Activated T-cell treated with anti-CD3 and anti-CD28 coated beads for 48 hours (primary cell): ENCODE measurements around the gene TBX15.

Experiments used
- DNase-seq: peaks from one replicate; pipeline ENCODE4 v3.0.0-alpha.2; 2020; ENCODE audit warnings: low read depth

TBX15 gene

GRCh38 chr1:118984722-118985639 is 3.2 kb downstream of the TBX15 start:
- no peak for DNase-seq

GRCh38 chr1:118984086-118984721 is 3.9 kb downstream of the TBX15 start:
- no peak for DNase-seq

- no peak for DNase-seq
Observed at GRCh38 chr1:118983558-118984041, 4.5 kb downstream of the TBX15 start.

GRCh38 chr1:118982821-118983557 is 5.2 kb downstream of the TBX15 start:
- no peak for DNase-seq

GRCh38 chr1:118982266-118982665 is 5.9 kb downstream of the TBX15 start:
- DNase-seq = no peak

GRCh38 chr1:118981436-118981835 is 6.7 kb downstream of the TBX15 start:
- no peak for DNase-seq

GRCh38 chr1:118979754-118980575 is 8.2 kb downstream of the TBX15 start:
- DNase-seq = no peak

- DNase-seq = no peak
Observed at GRCh38 chr1:118978914-118979701, 9.0 kb downstream of the TBX15 start.

GRCh38 chr1:118977600-118977999 is 10.5 kb downstream of the TBX15 start:
- no peak for DNase-seq

GRCh38 chr1:118974661-118975060 is 13.5 kb downstream of the TBX15 start:
- no peak for DNase-seq

GRCh38 chr1:118973531-118974137 is 14.5 kb downstream of the TBX15 start:
- no peak for DNase-seq

GRCh38 chr1:118973032-118973431 is 15.1 kb downstream of the TBX15 start:
- DNase-seq = no peak

- DNase-seq = no peak
Observed at GRCh38 chr1:118970451-118970850, 17.7 kb downstream of the TBX15 start.

GRCh38 chr1:118963456-118964430 is 24.4 kb downstream of the TBX15 start:
- no peak for DNase-seq

GRCh38 chr1:118963138-118963455 is 25.0 kb downstream of the TBX15 start:
- no peak for DNase-seq

GRCh38 chr1:118961156-118961555 is 27.0 kb downstream of the TBX15 start:
- no peak for DNase-seq

GRCh38 chr1:118960567-118961136 is 27.5 kb downstream of the TBX15 start:
- no peak for DNase-seq

- no peak for DNase-seq
Observed at GRCh38 chr1:118960026-118960561, 28.0 kb downstream of the TBX15 start.
